Kidney epithelial cell (primary cell): Measurements from ENCODE around the gene ISY1. TPM values are rescaled to one million over a fixed set of nuclear protein-coding genes. Genes with fewer than 3 reads are reported as not detected.
A peak's percentile ranks its signal among the peaks of the same experiment; 100 is the strongest.
"Not testable (repeated sequence)": the region's sequence is repeated elsewhere in the genome, so short reads cannot be mapped to it uniquely, and the experiment has no call there.

Source experiments
- DNase-seq: peaks from one replicate; pipeline ENCODE4 v3.0.0-alpha.2; 2010; ENCODE audit warnings: low read depth
- H3K27me3 ChIP-seq: 2 replicates; pipeline ENCODE4 v1.6.0; 2011; ENCODE audit warnings: low read length; ENCODE audit not compliant: control insufficient read depth, insufficient read depth
- H3K36me3 ChIP-seq: 2 replicates; pipeline ENCODE4 v1.5.1; 2011; ENCODE audit warnings: low read length; ENCODE audit not compliant: control insufficient read depth, insufficient read depth
- H3K4me3 ChIP-seq: 2 replicates; pipeline ENCODE4 v1.5.1; 2011; ENCODE audit warnings: low read depth, mild to moderate bottlenecking, control low read depth, low read length
- CTCF ChIP-seq: IDR thresholded peaks from 2 replicates; pipeline ENCODE4 v1.5.1; 2011; ENCODE audit warnings: mild to moderate bottlenecking, moderate library complexity, low read length, control low read depth, inconsistent platforms; ENCODE audit not compliant: insufficient read depth, poor library complexity, severe bottlenecking
- total RNA-seq: library from RNA; depleted of rRNA; stranded (reverse); fragments of >200 nt; gene quantifications from 2 replicates; pipeline ENCODE4 v1.2.3, GENCODE V29; 2015

Gene ISY1
- total RNA-seq, 1 donor from 2014 or later = 27.7 TPM

- Histone ChIP-seq H3K36me3 (no peaks in the 10 kb centered on the region), H3K27me3 (no peaks in the 10 kb centered on the region), H3K4me3 (no peak overlapping the region)
- DNase-seq = no peak
- no peak for TF ChIP-seq CTCF
Measured at GRCh38 chr3:129197321-129197720, 36.5 kb upstream of the ISY1 start.

- H3K4me3 ChIP-seq = no peak overlapping the region
- H3K27me3 ChIP-seq = no peaks in the 10 kb centered on the region
- DNase-seq = no peak
- H3K36me3 ChIP-seq = no peaks in the 10 kb centered on the region
- no peak for TF ChIP-seq CTCF
Measured at GRCh38 chr3:129196601-129197000, 35.7 kb upstream of the ISY1 start.

GRCh38 chr3:129195731-129196256 is 34.9 kb upstream of the ISY1 start:
- H3K4me3 ChIP-seq = no peak overlapping the region
- H3K27me3 ChIP-seq = no peaks in the 10 kb centered on the region
- no peak for TF ChIP-seq CTCF
- H3K36me3 ChIP-seq = no peaks in the 10 kb centered on the region
- peak; percentile 73 for DNase-seq

GRCh38 chr3:129189793-129190192 is 28.9 kb upstream of the ISY1 start:
- not testable (repeated sequence) for DNase-seq, H3K4me3 ChIP-seq, H3K27me3 ChIP-seq, H3K36me3 ChIP-seq

GRCh38 chr3:129187857-129188256 is 27.0 kb upstream of the ISY1 start:
- TF ChIP-seq CTCF = no peak
- DNase-seq = no peak
- Histone ChIP-seq H3K4me3 (no peak overlapping the region), H3K36me3 (no peaks in the 10 kb centered on the region), H3K27me3 (no peaks in the 10 kb centered on the region)

GRCh38 chr3:129185783-129186182 is 24.9 kb upstream of the ISY1 start:
- DNase-seq = no peak
- H3K36me3 ChIP-seq = no peaks in the 10 kb centered on the region
- no peaks in the 10 kb centered on the region for H3K27me3 ChIP-seq
- TF ChIP-seq CTCF = no peak
- H3K4me3 ChIP-seq = no peak overlapping the region

GRCh38 chr3:129184784-129185542 is 24.1 kb upstream of the ISY1 start:
- not testable (repeated sequence) for H3K27me3 ChIP-seq, H3K36me3 ChIP-seq, DNase-seq
- H3K4me3 ChIP-seq = peak overlapping the region; percentile 67
